HEK293 (cell line): ENCODE measurements around the gene CDHR1.
A peak's percentile ranks its signal among the peaks of the same experiment; 100 is the strongest.

Source experiments
- CTCF ChIA-PET: fragments of 350-600 bp; formaldehyde crosslinking; extraction: SDS; loops from one replicate; lab custom pipeline; 2021; ENCODE audit warnings: antibody characterized with exemption; lab: Yijun Ruan, JAX
- POLR2A ChIA-PET: fragments of 300-600 bp; formaldehyde crosslinking; extraction: SDS; loops from one replicate; lab custom pipeline; 2020; ENCODE audit warnings: antibody characterized with exemption, inconsistent platforms; lab: Yijun Ruan, JAX
- H3K27ac ChIP-seq: fragments of 200-500 bp; sonication (Bioruptor generic); 2 replicates; pipeline ENCODE4 v1.5.1; 2014; ENCODE audit warnings: low read depth, low read length, control low read depth, inconsistent platforms; ENCODE audit errors: extremely low read depth
- H3K36me3 ChIP-seq, 2 experiments: fragments of 200-500 bp in 1 of 2; sonication (Bioruptor generic) in 1 of 2; 1 replicate in 1 of 2; 2 replicates in 1 of 2; pipeline ENCODE4 v1.5.1; 2014 to 2017; ENCODE audit warnings: inconsistent platforms in 2 of 2, low read length in 2 of 2; ENCODE audit not compliant: control insufficient read depth in 2 of 2, insufficient read depth in 1 of 2
- H3K4me1 ChIP-seq: fragments of 200-500 bp; sonication (Bioruptor generic); 2 replicates; pipeline ENCODE4 v1.5.1; 2014; ENCODE audit warnings: mild to moderate bottlenecking, low read length, inconsistent platforms; ENCODE audit not compliant: control insufficient read depth, insufficient read depth
- H3K4me3 ChIP-seq: 2 replicates; pipeline ENCODE4 v1.5.1; 2011; ENCODE audit warnings: low read depth, mild to moderate bottlenecking, control low read depth, low read length, moderate library complexity
- H3K9me3 ChIP-seq: fragments of 200-500 bp; sonication (Bioruptor generic); 2 replicates; pipeline ENCODE4 v1.5.1; 2014; ENCODE audit warnings: low read depth, low read length, inconsistent platforms; ENCODE audit not compliant: control insufficient read depth, insufficient read depth
- INSM2 ChIP-seq: fragments of 450-650 bp; formaldehyde crosslinking; IDR thresholded peaks from 2 replicates; pipeline ENCODE4 v1.5.1; 2016; ENCODE audit warnings: missing biosample characterization, missing genetic modification characterization
- SCRT2 ChIP-seq: fragments of 450-650 bp; formaldehyde crosslinking; IDR thresholded peaks from 2 replicates; pipeline ENCODE4 v1.5.1; 2016; ENCODE audit warnings: missing biosample characterization, missing genetic modification characterization
- YY1 ChIP-seq: fragments of 450-650 bp; formaldehyde crosslinking; IDR thresholded peaks from 2 replicates; pipeline ENCODE4 v1.5.1; 2018; ENCODE audit warnings: missing biosample characterization, missing genetic modification characterization
- ZNF274 ChIP-seq, 2 experiments: fragments of 200-500 bp in 1 of 2; fragments of 450-650 bp in 1 of 2; sonication (Bioruptor generic) in 1 of 2; formaldehyde crosslinking in 1 of 2; IDR thresholded peaks; 2 replicates each; pipeline versions ENCODE4 v1.5.1 to v1.6.1; 2014 to 2016; ENCODE audit warnings: borderline replicate concordance in 1 of 2, inconsistent platforms in 1 of 2, low read length in 1 of 2, missing biosample characterization in 1 of 2, missing genetic modification characterization in 1 of 2
- ZNF514 ChIP-seq: fragments of 450-650 bp; formaldehyde crosslinking; IDR thresholded peaks from 2 replicates; pipeline ENCODE4 v1.5.1; 2016; ENCODE audit warnings: missing biosample characterization, missing genetic modification characterization
- ZNF549 ChIP-seq: fragments of 450-650 bp; IDR thresholded peaks from 2 replicates; pipeline ENCODE4 v1.5.1; 2018; ENCODE audit warnings: missing biosample characterization, missing genetic modification characterization, mild to moderate bottlenecking, inconsistent platforms, moderate library complexity
- ZNF654 ChIP-seq: fragments of 450-650 bp; formaldehyde crosslinking; IDR thresholded peaks from 2 replicates; pipeline ENCODE4 v1.5.1; 2016; ENCODE audit warnings: low read depth, missing biosample characterization, missing genetic modification characterization
- ZNF747 ChIP-seq: fragments of 450-650 bp; formaldehyde crosslinking; IDR thresholded peaks from 2 replicates; pipeline ENCODE4 v1.5.1; 2016; ENCODE audit warnings: missing biosample characterization, missing genetic modification characterization
- ZSCAN5A ChIP-seq: fragments of 450-650 bp; formaldehyde crosslinking; IDR thresholded peaks from 2 replicates; pipeline ENCODE4 v1.5.1; 2016; ENCODE audit warnings: missing biosample characterization, missing genetic modification characterization
- TF ChIP-seq, protein P1 (sequence below): fragments of 450-650 bp; formaldehyde crosslinking; conservative IDR thresholded peaks from 2 replicates; pipeline ENCODE4 v1.5.1; 2016; ENCODE audit warnings: low read depth, missing biosample characterization, missing genetic modification characterization
- TF ChIP-seq, protein P2 (sequence below): fragments of 450-650 bp; formaldehyde crosslinking; IDR thresholded peaks from 2 replicates; pipeline ENCODE4 v1.5.1; 2017; ENCODE audit warnings: missing biosample characterization, missing genetic modification characterization

The CDHR1 gene

GRCh38 chr10:84265418-84265817 lies 71.1 kb downstream of the CDHR1 start (continued):
- no peak for TF ChIP-seq ZNF274 (IDR thresholded peaks at IDR 0.05; ENCODE audit: low read length)
- TF ChIP-seq ZNF274 (tag by site-specific recombination; IDR thresholded peaks at IDR 0.05; ENCODE audit: borderline replicate concordance), result no peak
- TF ChIP-seq ZSCAN5A (tag by site-specific recombination), result no peak
- TF ChIP-seq INSM2 (tag by site-specific recombination), result no peak

DNA sequence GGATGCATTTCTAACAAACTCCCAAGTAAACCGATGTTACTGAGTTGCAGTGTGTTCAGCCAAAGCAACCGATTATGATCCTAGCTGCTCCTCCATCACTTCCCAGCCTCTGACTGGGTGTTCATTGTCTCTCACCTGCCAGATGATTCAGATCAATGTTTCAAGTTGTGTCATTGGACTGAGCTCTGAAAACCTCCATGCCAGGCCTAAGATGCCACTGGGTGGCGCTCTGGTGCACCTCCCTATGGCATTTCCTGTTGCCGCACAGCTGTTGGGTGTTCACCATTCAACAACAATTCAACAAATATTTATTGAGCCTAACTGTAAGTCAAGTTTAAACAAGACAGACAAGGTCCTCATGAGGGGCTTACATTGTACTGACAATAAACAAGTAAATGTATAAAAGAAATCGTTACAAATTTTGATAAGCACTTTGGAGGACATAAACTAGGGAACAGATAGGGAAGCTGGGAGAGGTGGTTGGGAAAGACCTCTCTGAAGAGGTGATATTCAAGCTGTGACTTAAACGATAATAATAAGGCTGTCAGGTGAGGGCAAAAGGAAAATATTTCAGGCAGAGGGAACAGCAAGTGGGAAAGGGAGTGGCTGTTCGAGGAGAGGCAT lies 73.3 kb downstream of the CDHR1 start:
- Histone ChIP-seq H3K4me1 (no peaks in the 10 kb centered on the region), H3K36me3 (no peaks in the 10 kb centered on the region), H3K27ac (no peak overlapping the region), H3K4me3 (no peak overlapping the region), H3K9me3 (no peaks in the 10 kb centered on the region)
- POLR2A ChIA-PET, result no interaction called here
- TF ChIP-seq SCRT2 (tag by site-specific recombination) (0 out of 2 replicates have a peak, but pooled peaks have one; percentile 27), ZNF654 (tag by site-specific recombination) (peak; percentile 33)
- TF ChIP-seq, protein P1, sequence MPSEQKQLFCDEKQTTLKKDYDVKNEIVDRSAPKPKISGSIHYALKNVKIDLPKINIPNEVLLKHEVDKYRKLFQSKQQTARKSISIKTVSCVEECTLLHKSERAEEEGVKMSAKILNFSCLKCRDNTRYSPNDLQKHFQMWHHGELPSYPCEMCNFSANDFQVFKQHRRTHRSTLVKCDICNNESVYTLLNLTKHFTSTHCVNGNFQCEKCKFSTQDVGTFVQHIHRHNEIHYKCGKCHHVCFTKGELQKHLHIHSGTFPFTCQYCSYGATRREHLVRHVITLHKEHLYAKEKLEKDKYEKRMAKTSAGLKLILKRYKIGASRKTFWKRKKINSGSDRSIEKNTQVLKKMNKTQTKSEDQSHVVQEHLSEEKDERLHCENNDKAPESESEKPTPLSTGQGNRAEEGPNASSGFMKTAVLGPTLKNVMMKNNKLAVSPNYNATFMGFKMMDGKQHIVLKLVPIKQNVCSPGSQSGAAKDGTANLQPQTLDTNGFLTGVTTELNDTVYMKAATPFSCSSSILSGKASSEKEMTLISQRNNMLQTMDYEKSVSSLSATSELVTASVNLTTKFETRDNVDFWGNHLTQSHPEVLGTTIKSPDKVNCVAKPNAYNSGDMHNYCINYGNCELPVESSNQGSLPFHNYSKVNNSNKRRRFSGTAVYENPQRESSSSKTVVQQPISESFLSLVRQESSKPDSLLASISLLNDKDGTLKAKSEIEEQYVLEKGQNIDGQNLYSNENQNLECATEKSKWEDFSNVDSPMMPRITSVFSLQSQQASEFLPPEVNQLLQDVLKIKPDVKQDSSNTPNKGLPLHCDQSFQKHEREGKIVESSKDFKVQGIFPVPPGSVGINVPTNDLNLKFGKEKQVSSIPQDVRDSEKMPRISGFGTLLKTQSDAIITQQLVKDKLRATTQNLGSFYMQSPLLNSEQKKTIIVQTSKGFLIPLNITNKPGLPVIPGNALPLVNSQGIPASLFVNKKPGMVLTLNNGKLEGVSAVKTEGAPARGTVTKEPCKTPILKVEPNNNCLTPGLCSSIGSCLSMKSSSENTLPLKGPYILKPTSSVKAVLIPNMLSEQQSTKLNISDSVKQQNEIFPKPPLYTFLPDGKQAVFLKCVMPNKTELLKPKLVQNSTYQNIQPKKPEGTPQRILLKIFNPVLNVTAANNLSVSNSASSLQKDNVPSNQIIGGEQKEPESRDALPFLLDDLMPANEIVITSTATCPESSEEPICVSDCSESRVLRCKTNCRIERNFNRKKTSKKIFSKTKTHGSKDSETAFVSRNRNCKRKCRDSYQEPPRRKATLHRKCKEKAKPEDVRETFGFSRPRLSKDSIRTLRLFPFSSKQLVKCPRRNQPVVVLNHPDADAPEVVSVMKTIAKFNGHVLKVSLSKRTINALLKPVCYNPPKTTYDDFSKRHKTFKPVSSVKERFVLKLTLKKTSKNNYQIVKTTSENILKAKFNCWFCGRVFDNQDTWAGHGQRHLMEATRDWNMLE (tag by site-specific recombination), result no peak
- CTCF ChIA-PET, result interaction anchor here (0.6 to 11.7 kb wide), 30 partner anchors 8 to 345 kb away, joined by 3 to 291 read pairs (median 4); partner anchors contain the start of gene CCSER2

GRCh38 chr10:84269162-84269561 lies 74.8 kb downstream of the CDHR1 start:
- no peak overlapping the region for H3K27ac ChIP-seq
- TF ChIP-seq ZNF549 (no peak), ZNF747 (tag by site-specific recombination) (no peak), ZNF514 (tag by site-specific recombination) (no peak), YY1 (tag by site-specific recombination) (no peak)
- TF ChIP-seq, protein P2, sequence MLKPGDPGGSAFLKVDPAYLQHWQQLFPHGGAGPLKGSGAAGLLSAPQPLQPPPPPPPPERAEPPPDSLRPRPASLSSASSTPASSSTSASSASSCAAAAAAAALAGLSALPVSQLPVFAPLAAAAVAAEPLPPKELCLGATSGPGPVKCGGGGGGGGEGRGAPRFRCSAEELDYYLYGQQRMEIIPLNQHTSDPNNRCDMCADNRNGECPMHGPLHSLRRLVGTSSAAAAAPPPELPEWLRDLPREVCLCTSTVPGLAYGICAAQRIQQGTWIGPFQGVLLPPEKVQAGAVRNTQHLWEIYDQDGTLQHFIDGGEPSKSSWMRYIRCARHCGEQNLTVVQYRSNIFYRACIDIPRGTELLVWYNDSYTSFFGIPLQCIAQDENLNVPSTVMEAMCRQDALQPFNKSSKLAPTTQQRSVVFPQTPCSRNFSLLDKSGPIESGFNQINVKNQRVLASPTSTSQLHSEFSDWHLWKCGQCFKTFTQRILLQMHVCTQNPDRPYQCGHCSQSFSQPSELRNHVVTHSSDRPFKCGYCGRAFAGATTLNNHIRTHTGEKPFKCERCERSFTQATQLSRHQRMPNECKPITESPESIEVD, result no peak
- no peaks in the 10 kb centered on the region for H3K4me1 ChIP-seq
- H3K9me3 ChIP-seq, result no peaks in the 10 kb centered on the region
- H3K4me3 ChIP-seq, result no peak overlapping the region
- POLR2A ChIA-PET, result interaction anchor here (0.6 kb wide), 1 partner anchor 33 kb away, joined by 3 read pairs; no protein-coding TSS in a partner anchor
- CTCF ChIA-PET, result interaction anchor here (0.8 to 11.7 kb wide), 4 partner anchors 7 to 446 kb away, joined by 3 to 291 read pairs (median 11); no protein-coding TSS in a partner anchor
- no peaks in the 10 kb centered on the region for H3K36me3 ChIP-seq
